RWPE2 (cell line): ENCODE measurements around the gene ME3.

Experiments used
- ATAC-seq: fragments of 200-7000 bp; cut with Tn5 transposase; 3 replicates; pipeline ENCODE4 v1.9.1; 2021; ENCODE audit warnings: low read depth
- DNase-seq: peaks from one replicate; pipeline ENCODE4 v3.0.0-alpha.2; 2020; ENCODE audit warnings: low spot score
- H3K27ac ChIP-seq: fragments of 450-650 bp; 2 replicates; pipeline ENCODE4 v1.5.1; 2017; ENCODE audit warnings: mild to moderate bottlenecking; ENCODE audit not compliant: poor library complexity, severe bottlenecking
- H3K27me3 ChIP-seq: fragments of 250-450 bp; sonication (Bioruptor Pico); 2 replicates; pipeline ENCODE4 v1.5.1; 2021; ENCODE audit warnings: mild to moderate bottlenecking, moderate library complexity; ENCODE audit not compliant: insufficient read depth, poor library complexity, severe bottlenecking
- H3K36me3 ChIP-seq: fragments of 250-450 bp; sonication (Bioruptor Pico); 2 replicates; pipeline ENCODE4 v1.5.1; 2020; ENCODE audit warnings: low read depth, mild to moderate bottlenecking, moderate library complexity
- H3K4me1 ChIP-seq: fragments of 250-450 bp; sonication (Bioruptor Pico); 2 replicates; pipeline ENCODE4 v1.5.1; 2021; ENCODE audit warnings: mild to moderate bottlenecking, moderate library complexity; ENCODE audit not compliant: insufficient read depth, poor library complexity, severe bottlenecking
- H3K4me3 ChIP-seq: fragments of 250-450 bp; sonication (Bioruptor Pico); 2 replicates; pipeline ENCODE4 v1.5.1; 2021; ENCODE audit warnings: mild to moderate bottlenecking, moderate library complexity; ENCODE audit not compliant: severe bottlenecking
- H3K9me3 ChIP-seq: fragments of 250-450 bp; sonication (Bioruptor Pico); 2 replicates; pipeline ENCODE4 v1.5.1; 2021; ENCODE audit warnings: mild to moderate bottlenecking, moderate library complexity; ENCODE audit not compliant: severe bottlenecking
- TF ChIP-seq, protein P1 (sequence below): fragments of 450-650 bp; IDR thresholded peaks from one replicate; pipeline ENCODE4 v1.5.1; 2017; ENCODE audit warnings: mild to moderate bottlenecking, moderate library complexity; ENCODE audit not compliant: poor library complexity, severe bottlenecking

ME3 gene

DNA sequence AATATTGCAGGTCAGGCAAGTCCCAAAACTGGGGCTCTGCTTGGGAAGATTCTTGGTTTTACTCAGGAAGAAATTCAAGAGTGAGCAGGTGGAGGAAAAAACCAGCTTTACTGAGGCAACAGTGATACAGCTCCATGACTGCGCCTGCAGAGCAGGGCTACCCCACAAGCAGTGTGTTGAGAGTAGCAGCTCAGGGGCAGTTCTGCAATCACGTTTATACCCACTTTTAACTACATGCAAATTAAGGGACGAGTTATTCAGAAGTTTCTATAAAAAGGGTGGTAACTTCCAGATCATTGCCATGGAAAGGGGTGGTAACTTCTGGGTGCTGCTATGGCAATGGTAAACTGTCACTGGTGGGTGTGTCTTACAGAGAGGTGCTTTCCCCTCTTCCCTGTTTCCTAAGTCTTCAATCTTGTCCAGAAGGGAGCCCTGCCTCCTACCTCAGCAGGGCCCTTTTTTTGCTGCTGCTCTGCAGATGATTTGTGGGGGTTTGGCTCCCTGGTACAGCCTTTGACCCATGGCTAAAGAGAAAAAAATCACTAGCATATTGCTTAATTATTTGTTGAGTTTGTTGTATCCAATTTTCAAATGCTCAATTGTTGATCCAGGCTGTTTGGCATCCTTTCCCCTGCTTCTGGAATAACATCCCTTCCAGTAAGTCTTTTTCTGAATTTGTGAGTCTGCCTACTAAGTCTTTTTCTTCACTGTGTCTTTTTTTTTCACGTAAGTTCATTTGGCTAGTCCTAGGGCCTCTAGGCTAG is 30.0 kb upstream of the ME3 start:
- DNase-seq = no peak
- TF ChIP-seq, protein P1, sequence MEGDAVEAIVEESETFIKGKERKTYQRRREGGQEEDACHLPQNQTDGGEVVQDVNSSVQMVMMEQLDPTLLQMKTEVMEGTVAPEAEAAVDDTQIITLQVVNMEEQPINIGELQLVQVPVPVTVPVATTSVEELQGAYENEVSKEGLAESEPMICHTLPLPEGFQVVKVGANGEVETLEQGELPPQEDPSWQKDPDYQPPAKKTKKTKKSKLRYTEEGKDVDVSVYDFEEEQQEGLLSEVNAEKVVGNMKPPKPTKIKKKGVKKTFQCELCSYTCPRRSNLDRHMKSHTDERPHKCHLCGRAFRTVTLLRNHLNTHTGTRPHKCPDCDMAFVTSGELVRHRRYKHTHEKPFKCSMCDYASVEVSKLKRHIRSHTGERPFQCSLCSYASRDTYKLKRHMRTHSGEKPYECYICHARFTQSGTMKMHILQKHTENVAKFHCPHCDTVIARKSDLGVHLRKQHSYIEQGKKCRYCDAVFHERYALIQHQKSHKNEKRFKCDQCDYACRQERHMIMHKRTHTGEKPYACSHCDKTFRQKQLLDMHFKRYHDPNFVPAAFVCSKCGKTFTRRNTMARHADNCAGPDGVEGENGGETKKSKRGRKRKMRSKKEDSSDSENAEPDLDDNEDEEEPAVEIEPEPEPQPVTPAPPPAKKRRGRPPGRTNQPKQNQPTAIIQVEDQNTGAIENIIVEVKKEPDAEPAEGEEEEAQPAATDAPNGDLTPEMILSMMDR = no peak
- H3K9me3 ChIP-seq = no peaks in the 10 kb centered on the region

DNA sequence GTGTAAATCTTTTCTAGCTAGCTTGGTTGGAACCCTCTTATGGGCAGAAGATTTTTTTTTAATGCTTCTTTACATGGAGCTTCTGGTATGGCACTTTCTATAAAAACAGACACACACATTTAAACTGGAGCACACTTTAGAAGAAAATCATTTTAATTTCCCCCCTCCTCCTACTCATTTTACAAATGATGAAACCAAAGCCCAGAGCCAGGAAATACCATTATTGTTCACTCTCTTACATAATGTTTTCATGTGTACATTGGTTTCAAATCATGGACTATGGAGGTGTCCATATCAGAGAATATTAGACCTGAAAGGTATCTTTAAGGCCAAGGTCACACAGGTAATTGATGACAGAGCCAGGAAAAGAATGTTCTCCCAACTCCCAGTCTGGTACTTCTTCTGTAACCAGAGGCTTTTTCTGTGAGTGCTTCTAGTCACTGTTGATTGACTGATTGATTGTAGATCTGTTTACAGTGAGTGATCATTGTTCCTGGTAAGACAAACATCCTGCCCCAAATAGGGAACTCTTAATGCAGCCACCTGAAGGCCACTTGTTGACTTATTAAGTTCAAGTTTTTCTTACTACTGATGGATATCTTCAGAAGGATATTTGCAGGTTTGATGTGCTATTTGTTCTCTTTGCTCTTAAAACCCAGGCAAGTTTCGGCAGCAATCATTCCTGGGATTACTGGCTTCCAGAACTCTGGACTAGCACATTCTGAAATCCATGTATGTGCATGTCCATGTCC is 26.8 kb upstream of the ME3 start:
- no peak; the same call in 2 of the 3 replicates for ATAC-seq
- no peak for DNase-seq
- no peaks in the 10 kb centered on the region for H3K9me3 ChIP-seq
- no peaks in the 10 kb centered on the region for H3K27me3 ChIP-seq
- peak overlapping the region; percentile 92 for H3K27ac ChIP-seq
- H3K4me1 ChIP-seq = peaks cover 43% of the 10 kb centered on the region
- TF ChIP-seq, protein P1 = no peak
- H3K36me3 ChIP-seq = no peaks in the 10 kb centered on the region
- no peak overlapping the region for H3K4me3 ChIP-seq

More for the DNA sequence above, 30.0 kb upstream of the ME3 start:
- no peak overlapping the region for H3K27ac ChIP-seq
- no peak for ATAC-seq
- H3K36me3 ChIP-seq = no peaks in the 10 kb centered on the region
- peaks cover 21% of the 10 kb centered on the region for H3K4me1 ChIP-seq
- no peak overlapping the region for H3K4me3 ChIP-seq
- no peaks in the 10 kb centered on the region for H3K27me3 ChIP-seq

DNA sequence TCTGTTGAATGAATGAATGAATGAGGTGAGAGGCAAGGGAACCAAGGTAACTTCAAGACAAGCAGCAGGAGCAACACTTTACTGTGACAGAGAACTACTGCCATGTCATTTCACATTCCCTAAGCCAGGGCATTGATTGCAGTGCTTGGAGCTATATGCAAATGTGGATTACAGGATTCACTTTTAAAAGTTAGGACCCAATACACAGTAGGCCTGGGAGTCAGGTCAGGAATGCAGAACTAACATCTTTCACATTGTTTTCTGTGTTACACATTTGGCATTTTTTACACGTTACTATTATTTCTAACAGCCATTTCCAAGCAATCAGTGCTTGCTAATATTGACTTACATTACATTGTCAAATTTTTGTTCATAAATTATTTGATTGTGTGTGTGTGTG is 26.2 kb upstream of the ME3 start:
- H3K27ac ChIP-seq = peak overlapping the region; percentile 92
- TF ChIP-seq, protein P1 = no peak
- H3K27me3 ChIP-seq = no peaks in the 10 kb centered on the region
- no peak for ATAC-seq
- no peak overlapping the region for H3K4me3 ChIP-seq
- DNase-seq = no peak
- peaks cover 43% of the 10 kb centered on the region for H3K4me1 ChIP-seq
- H3K9me3 ChIP-seq = no peaks in the 10 kb centered on the region
- no peaks in the 10 kb centered on the region for H3K36me3 ChIP-seq

DNA sequence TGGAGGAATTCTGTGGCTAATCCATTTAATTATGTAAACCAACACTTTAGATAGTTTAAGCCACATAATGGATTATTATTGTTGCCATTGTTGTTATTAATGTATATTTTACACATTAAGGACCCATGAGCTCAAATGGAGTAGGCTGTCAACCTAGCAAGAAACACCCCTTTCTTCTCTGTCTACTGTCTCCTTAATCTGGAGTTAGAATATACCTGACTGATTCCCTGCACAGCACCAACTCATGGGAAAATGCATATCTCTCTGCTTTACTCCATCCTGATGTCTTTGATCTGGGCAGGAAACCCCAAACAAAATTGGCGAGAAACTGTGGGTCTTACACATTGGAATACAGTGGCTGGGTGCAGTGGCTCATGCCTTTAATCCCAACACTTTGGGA is 24.0 kb upstream of the ME3 start:
- H3K27me3 ChIP-seq = no peaks in the 10 kb centered on the region
- DNase-seq (no peak), ATAC-seq (peak; percentile 38; the same call in 2 of the 3 replicates)
- TF ChIP-seq, protein P1 = no peak
- H3K36me3 ChIP-seq = no peaks in the 10 kb centered on the region
- no peak overlapping the region for H3K4me3 ChIP-seq
- H3K4me1 ChIP-seq = peaks cover 59% of the 10 kb centered on the region
- H3K9me3 ChIP-seq = no peaks in the 10 kb centered on the region
- H3K27ac ChIP-seq = peak overlapping the region; percentile 92

DNA sequence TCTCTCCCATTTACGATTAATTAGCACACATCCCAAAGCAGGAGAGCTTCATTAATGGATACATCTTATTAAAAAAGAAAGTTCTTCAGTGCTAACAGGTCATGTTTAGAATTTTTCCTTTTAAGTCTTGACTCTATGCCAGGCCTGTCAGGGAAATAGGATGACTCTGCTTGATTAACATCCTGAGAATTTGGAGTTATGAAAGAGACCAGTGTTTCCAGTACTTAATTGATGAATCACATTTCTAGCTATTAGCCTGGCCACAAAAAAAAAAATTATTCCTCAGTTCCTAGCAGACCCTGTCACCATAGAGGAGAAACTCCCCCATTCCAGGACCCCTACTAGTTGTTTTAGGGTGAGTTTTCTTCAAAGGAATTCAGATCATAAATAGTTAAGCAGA is 23.6 kb upstream of the ME3 start:
- no peak overlapping the region for H3K4me3 ChIP-seq
- no peaks in the 10 kb centered on the region for H3K27me3 ChIP-seq
- ATAC-seq (peak; percentile 78), DNase-seq (no peak)
- no peaks in the 10 kb centered on the region for H3K36me3 ChIP-seq
- H3K4me1 ChIP-seq = peaks cover 61% of the 10 kb centered on the region
- H3K27ac ChIP-seq = peak overlapping the region; percentile 92
- TF ChIP-seq, protein P1 = no peak
- H3K9me3 ChIP-seq = no peaks in the 10 kb centered on the region
